HG02588 (cell line): ENCODE measurements around the gene RPE.

ENCODE experiments used
- ATAC-seq: cut with Tn5 transposase; IDR thresholded peaks from one replicate; pipeline ENCODE4 v1.9.1; 2021; ENCODE audit warnings: mild to moderate bottlenecking, moderate library complexity; ENCODE audit not compliant: unreplicated experiment

RPE gene

GRCh38 chr2:210002158-210003157, at the start of gene RPE:
RPE (plus strand) TSS chr2:210002638; CDS start chr2:210002662, 24 bp downstream.
- ATAC-seq, result peak; percentile 100

- ATAC-seq, result no peak
These were observed 46.2 kb upstream of the RPE start for GRCh38 chr2:209956271-209956670.

GRCh38 chr2:209958016-209958415, 44.4 kb upstream of the RPE start:
- ATAC-seq, result no peak

GRCh38 chr2:209960045-209960444, 42.4 kb upstream of the RPE start:
- no peak for ATAC-seq

- ATAC-seq, result peak; percentile 83
These were observed 41.5 kb upstream of the RPE start for GRCh38 chr2:209960676-209961630.

GRCh38 chr2:209965723-209966122, 36.7 kb upstream of the RPE start:
- no peak for ATAC-seq

GRCh38 chr2:209969692-209970091, 32.7 kb upstream of the RPE start:
- no peak for ATAC-seq

GRCh38 chr2:209970271-209970670, 32.2 kb upstream of the RPE start:
- no peak for ATAC-seq

- ATAC-seq, result no peak
These were observed 31.7 kb upstream of the RPE start for GRCh38 chr2:209970711-209971110.

- no peak for ATAC-seq
These were observed 29.1 kb upstream of the RPE start for GRCh38 chr2:209973328-209973727.

- ATAC-seq, result no peak
These were observed 27.9 kb upstream of the RPE start for GRCh38 chr2:209974576-209974975.

- ATAC-seq, result peak; percentile 77
These were observed 25.6 kb upstream of the RPE start for GRCh38 chr2:209976698-209977385.

- no peak for ATAC-seq
These were observed 24.8 kb upstream of the RPE start for GRCh38 chr2:209977386-209978239.

- ATAC-seq, result no peak
These were observed 18.1 kb upstream of the RPE start for GRCh38 chr2:209984291-209984690.

- ATAC-seq, result no peak
These were observed 16.6 kb upstream of the RPE start for GRCh38 chr2:209985874-209986273.

- ATAC-seq, result no peak
These were observed 16.0 kb upstream of the RPE start for GRCh38 chr2:209986415-209986814.

GRCh38 chr2:209988010-209988409, 14.4 kb upstream of the RPE start:
- ATAC-seq, result no peak

- no peak for ATAC-seq
These were observed 11.6 kb upstream of the RPE start for GRCh38 chr2:209990838-209991237.

GRCh38 chr2:209993968-209994367, 8.5 kb upstream of the RPE start:
- ATAC-seq, result no peak

- no peak for ATAC-seq
These were observed 3.8 kb upstream of the RPE start for GRCh38 chr2:209998596-209998995.
